Activated naive CD4-positive, alpha-beta T cell treated with anti-CD3 and anti-CD28 coated beads for 36 hours (primary cell): Measurements from ENCODE around the gene FIGN. TPM values are rescaled to one million over a fixed set of nuclear protein-coding genes. Genes with fewer than 3 reads are reported as not detected.

Source experiments
- CTCF ChIA-PET: fragments of 350-600 bp; sonication (Branson Sonifier 250); formaldehyde crosslinking; loops from one replicate; lab custom pipeline; 2021; ENCODE audit warnings: antibody characterized with exemption; lab: Charles Lee
- DNase-seq: peaks from one replicate; pipeline ENCODE4 v3.0.0-alpha.2; 2020
- H3K27ac Mint-ChIP-seq: one replicate; pipeline ENCODE4 v1.8.0; 2021; ENCODE audit warnings: mild to moderate bottlenecking, mixed read lengths
- H3K27me3 Mint-ChIP-seq: one replicate; pipeline ENCODE4 v1.8.0; 2021; ENCODE audit warnings: low read depth, mixed read lengths
- H3K36me3 Mint-ChIP-seq: one replicate; pipeline ENCODE4 v1.8.0; 2021; ENCODE audit warnings: low read depth, mixed read lengths
- H3K4me1 Mint-ChIP-seq: one replicate; pipeline ENCODE4 v1.8.0; 2021; ENCODE audit warnings: low read depth, mixed read lengths
- H3K4me3 Mint-ChIP-seq: one replicate; pipeline ENCODE4 v1.8.0; 2021; ENCODE audit warnings: mild to moderate bottlenecking, moderate library complexity, mixed read lengths
- H3K9me3 Mint-ChIP-seq: one replicate; pipeline ENCODE4 v1.8.0; 2021; ENCODE audit warnings: mixed read lengths
- intact Hi-C: fragments of 100-400 bp; cut with micrococcal nuclease; formaldehyde crosslinking; loops from one replicate; pipeline ENCODE4 v1.15.1; 2023
- total RNA-seq, 2 experiments: library from RNA; stranded (reverse); gene quantifications; one replicate each; pipeline ENCODE4 v1.2.3, GENCODE V29; 2021

FIGN gene
- total RNA-seq, result not detected

DNA sequence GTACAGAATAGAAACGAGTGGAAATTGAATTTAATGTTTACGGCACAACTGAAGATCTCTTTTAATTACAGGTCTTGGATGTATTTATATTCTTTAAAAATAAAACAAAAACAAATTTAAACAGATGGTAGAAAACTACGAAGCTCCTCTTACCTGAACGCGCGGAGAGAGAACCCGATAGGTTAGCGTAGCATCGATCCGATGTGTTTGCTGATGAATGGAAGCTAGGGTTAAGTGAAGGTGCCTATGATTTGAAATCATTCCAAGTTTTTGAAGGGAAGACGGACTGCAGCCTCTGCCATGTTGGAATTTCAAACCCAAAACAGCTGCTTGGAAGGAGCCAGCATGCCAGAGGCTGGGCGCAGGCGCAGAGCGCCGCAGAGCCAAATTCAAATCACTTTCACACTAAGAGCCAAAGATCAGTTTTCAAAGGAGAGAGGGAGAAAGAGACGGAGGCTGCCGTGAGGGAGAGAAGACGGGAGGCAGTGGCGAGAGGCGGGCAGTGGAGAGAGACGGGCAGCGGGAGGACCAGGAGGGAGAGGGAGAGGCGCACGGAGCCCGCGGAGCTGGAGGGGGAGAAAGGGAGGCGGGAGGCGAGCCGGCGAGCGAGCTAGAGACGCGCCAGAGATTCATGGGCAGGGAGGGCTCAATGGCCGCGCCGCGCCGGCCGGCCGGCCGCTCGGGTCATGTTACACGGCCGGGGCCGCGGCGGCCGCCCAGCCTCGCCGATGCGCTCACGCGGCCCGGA lies at the start of gene FIGN:
Gene FIGN, minus strand, starts transcription at position 324 of the 748 bp plus-strand sequence. CDS start 1,081 bp downstream, outside the sequence.
- Mint-ChIP-seq H3K4me3 (peak within 1 kb of the TSS; percentile 27), H3K9me3 (no peaks in the 10 kb centered on the region), H3K27ac (no peak within 1 kb of the TSS), H3K36me3 (peaks cover 2% of the 10 kb centered on the region), H3K27me3 (peaks cover 22% of the 10 kb centered on the region), H3K4me1 (peaks cover 4% of the 10 kb centered on the region)
- intact Hi-C loops, result no loop called here
- no peak for DNase-seq
- CTCF ChIA-PET, result no interaction called here

GRCh38 chr2:163785162-163785561 lies 49.4 kb upstream of the FIGN start:
- no peak overlapping the region for H3K4me3 Mint-ChIP-seq
- intact Hi-C loops, result no loop called here
- H3K9me3 Mint-ChIP-seq, result no peaks in the 10 kb centered on the region
- H3K4me1 Mint-ChIP-seq, result no peaks in the 10 kb centered on the region
- no peaks in the 10 kb centered on the region for H3K27me3 Mint-ChIP-seq
- CTCF ChIA-PET, result no interaction called here
- no peak for DNase-seq
- H3K27ac Mint-ChIP-seq, result no peak overlapping the region
- H3K36me3 Mint-ChIP-seq, result no peaks in the 10 kb centered on the region

DNA sequence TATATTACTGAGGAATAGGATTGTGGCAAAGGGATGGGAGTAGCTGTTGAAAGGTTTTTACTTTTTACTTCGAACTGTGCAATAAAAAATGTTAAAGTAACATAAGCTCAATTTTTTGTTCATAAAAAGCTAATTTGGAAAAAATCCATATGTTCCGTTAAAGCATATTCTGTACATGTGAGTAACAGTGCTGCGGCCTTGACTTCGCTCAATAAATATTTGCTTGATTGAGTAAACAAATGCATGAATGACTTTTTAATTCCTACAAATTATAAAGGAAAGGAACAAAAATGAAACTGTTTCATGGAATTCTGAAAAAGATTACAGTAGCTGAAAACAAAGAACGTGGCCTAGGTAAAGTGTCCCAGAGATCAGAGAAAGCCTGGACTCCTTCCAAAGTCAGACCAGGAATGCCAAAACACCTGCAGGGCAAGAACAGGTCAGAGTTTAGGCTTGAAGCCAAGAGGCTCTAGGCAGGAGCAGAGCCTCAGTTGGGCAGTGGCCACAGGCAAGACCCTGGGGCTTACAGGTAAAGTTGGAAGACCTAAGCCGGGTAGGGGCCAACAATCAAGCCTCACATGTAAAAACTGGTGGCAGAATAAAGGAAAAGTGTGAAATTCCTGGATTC lies 44.3 kb upstream of the FIGN start:
- H3K27me3 Mint-ChIP-seq, result no peaks in the 10 kb centered on the region
- intact Hi-C loops, result no loop called here
- H3K4me3 Mint-ChIP-seq, result no peak overlapping the region
- CTCF ChIA-PET, result no interaction called here
- H3K9me3 Mint-ChIP-seq, result peaks cover 2% of the 10 kb centered on the region
- no peak for DNase-seq
- H3K4me1 Mint-ChIP-seq, result no peaks in the 10 kb centered on the region
- H3K27ac Mint-ChIP-seq, result no peak overlapping the region
- no peaks in the 10 kb centered on the region for H3K36me3 Mint-ChIP-seq

DNA sequence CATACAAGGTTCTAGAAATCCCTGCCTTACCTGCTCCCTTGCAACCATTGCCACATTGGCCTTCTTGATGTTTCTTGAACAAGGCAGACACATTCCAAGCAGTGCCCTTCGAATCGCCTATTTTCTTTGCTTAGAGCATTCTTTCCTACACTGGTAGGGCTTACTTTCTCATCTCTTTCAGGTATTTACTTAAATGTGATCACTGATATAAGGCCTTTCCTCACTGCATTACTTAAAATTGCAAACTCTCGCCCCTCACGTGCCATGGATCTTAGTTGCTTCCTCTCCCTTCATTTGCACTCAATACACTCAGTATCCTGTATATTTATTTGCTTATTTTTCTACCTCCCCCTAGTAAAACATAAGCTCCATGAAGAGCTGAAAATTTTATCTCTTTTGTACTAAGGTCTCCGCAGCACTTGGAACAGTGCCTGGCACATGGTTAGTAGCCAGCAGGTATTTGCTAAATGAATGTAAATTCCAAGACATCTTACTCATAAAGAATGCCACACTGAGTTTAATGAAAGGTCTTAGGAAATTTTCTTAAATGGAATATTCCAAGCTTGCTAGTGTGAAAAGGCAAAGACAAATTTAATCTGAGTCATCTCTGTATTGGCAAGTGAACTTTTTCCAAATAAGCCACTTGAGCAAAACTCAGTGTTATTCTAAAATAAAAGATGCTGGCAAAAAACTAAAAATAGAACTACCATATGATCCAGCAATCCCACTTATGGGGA lies 42.4 kb upstream of the FIGN start:
- CTCF ChIA-PET, result no interaction called here
- intact Hi-C loops, result no loop called here
- Mint-ChIP-seq H3K36me3 (no peaks in the 10 kb centered on the region), H3K4me3 (no peak overlapping the region), H3K9me3 (peaks cover 2% of the 10 kb centered on the region), H3K4me1 (no peaks in the 10 kb centered on the region), H3K27ac (no peak overlapping the region), H3K27me3 (no peaks in the 10 kb centered on the region)
- no peak for DNase-seq

GRCh38 chr2:163775304-163775703 lies 39.5 kb upstream of the FIGN start:
- intact Hi-C loops, result no loop called here
- no peaks in the 10 kb centered on the region for H3K27me3 Mint-ChIP-seq
- peaks cover 2% of the 10 kb centered on the region for H3K9me3 Mint-ChIP-seq
- no peak overlapping the region for H3K27ac Mint-ChIP-seq
- no peak overlapping the region for H3K4me3 Mint-ChIP-seq
- H3K4me1 Mint-ChIP-seq, result no peaks in the 10 kb centered on the region
- no peak for DNase-seq
- no peaks in the 10 kb centered on the region for H3K36me3 Mint-ChIP-seq
- CTCF ChIA-PET, result no interaction called here

GRCh38 chr2:163774862-163775261 lies 39.1 kb upstream of the FIGN start:
- DNase-seq, result no peak
- H3K27me3 Mint-ChIP-seq, result no peaks in the 10 kb centered on the region
- no peak overlapping the region for H3K27ac Mint-ChIP-seq
- H3K9me3 Mint-ChIP-seq, result peaks cover 2% of the 10 kb centered on the region
- CTCF ChIA-PET, result no interaction called here
- no peaks in the 10 kb centered on the region for H3K36me3 Mint-ChIP-seq
- H3K4me3 Mint-ChIP-seq, result no peak overlapping the region
- H3K4me1 Mint-ChIP-seq, result no peaks in the 10 kb centered on the region
- intact Hi-C loops, result no loop called here

DNA sequence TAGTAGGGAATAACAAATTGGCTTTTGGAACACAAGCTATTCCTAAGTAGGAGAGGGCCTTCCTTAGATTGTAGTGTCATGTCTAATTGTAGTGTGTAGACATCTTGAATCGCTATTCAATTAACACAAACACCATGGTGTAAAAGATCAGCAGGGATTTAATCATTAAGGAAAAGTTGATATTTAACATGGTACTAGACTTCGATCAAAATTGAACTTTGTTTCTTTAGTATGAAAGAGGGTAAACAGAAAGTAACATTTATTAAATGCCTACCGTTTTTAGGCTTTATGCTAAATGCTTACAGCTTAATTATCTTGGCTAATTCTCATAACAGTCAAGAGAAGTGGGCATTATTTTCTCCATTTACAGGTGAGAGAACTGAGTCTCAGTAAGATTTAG lies 37.5 kb upstream of the FIGN start:
- no peaks in the 10 kb centered on the region for H3K4me1 Mint-ChIP-seq
- H3K4me3 Mint-ChIP-seq, result no peak overlapping the region
- no peak for DNase-seq
- intact Hi-C loops, result no loop called here
- CTCF ChIA-PET, result no interaction called here
- no peaks in the 10 kb centered on the region for H3K9me3 Mint-ChIP-seq
- no peaks in the 10 kb centered on the region for H3K27me3 Mint-ChIP-seq
- H3K27ac Mint-ChIP-seq, result no peak overlapping the region
- H3K36me3 Mint-ChIP-seq, result no peaks in the 10 kb centered on the region

DNA sequence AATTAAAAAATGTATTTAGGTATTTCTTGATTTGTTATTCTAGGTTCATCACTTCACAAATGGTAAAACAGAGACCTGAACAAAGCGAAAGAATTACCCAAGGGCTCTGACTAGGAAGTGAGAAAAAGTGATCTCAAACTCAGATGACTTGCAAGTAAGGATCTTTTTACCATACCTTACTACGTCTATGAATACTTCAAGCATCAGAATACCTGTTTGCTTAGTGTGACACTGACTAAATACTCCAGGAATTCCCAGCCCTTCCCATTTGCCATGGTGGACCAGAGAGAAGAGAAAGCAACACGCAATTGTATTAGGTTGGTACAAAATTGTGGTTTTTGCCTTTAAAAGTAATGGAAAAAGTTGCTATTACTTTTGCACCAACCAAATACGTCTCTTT lies 35.8 kb upstream of the FIGN start:
- H3K27ac Mint-ChIP-seq, result no peak overlapping the region
- no peaks in the 10 kb centered on the region for H3K27me3 Mint-ChIP-seq
- no peak for DNase-seq
- H3K4me3 Mint-ChIP-seq, result no peak overlapping the region
- CTCF ChIA-PET, result no interaction called here
- intact Hi-C loops, result no loop called here
- H3K4me1 Mint-ChIP-seq, result no peaks in the 10 kb centered on the region
- H3K9me3 Mint-ChIP-seq, result no peaks in the 10 kb centered on the region
- no peaks in the 10 kb centered on the region for H3K36me3 Mint-ChIP-seq

DNA sequence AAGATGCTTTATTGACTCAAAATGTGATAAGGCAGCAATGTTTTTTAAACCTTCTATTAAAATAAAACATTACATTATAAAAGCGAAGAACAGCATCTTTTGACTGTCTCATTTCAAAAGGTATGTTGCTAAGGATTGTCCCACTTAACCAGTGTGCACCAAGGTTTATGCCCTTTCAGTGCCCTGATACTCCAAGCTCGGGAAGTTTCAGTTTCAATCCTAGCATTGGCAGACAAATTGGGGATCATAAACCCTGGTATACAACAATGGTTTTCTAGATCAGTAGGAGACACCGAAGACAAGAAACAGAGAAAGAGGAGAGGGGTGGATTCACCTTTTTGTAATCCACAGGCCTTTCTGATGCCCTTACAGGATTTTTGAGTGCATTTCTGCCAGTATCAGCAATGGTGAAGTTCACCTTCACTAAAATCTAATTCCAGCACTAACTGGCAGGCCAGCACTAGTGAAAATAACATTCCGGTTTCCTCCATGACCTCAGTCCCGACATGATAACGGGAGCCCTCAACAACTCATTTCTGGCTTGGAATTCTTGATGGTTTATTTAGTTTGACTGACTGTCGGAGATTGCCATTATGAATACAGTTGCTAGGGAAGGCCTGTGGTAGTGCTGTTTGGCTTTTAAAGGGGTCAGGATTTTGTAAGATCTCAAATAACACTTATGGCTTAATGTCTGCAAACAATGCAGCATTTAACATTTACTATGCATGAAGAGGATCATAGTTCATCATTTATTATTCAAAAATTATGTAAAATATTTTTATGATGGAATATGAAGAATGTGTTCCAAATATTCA lies 33.3 kb upstream of the FIGN start:
- peaks cover 2% of the 10 kb centered on the region for H3K9me3 Mint-ChIP-seq
- H3K27ac Mint-ChIP-seq, result no peak overlapping the region
- CTCF ChIA-PET, result no interaction called here
- no peaks in the 10 kb centered on the region for H3K36me3 Mint-ChIP-seq
- no peak overlapping the region for H3K4me3 Mint-ChIP-seq
- DNase-seq, result no peak
- H3K4me1 Mint-ChIP-seq, result no peaks in the 10 kb centered on the region
- no peaks in the 10 kb centered on the region for H3K27me3 Mint-ChIP-seq
- intact Hi-C loops, result no loop called here

- Mint-ChIP-seq H3K27ac (no peak overlapping the region), H3K4me1 (no peaks in the 10 kb centered on the region), H3K4me3 (no peak overlapping the region), H3K27me3 (no peaks in the 10 kb centered on the region), H3K36me3 (no peaks in the 10 kb centered on the region), H3K9me3 (peaks cover 2% of the 10 kb centered on the region)
- no peak for DNase-seq
- CTCF ChIA-PET, result no interaction called here
- intact Hi-C loops, result no loop called here
These were observed 31.3 kb upstream of the FIGN start for GRCh38 chr2:163767097-163767496.

- no peak overlapping the region for H3K27ac Mint-ChIP-seq
- H3K9me3 Mint-ChIP-seq, result peaks cover 2% of the 10 kb centered on the region
- H3K4me3 Mint-ChIP-seq, result no peak overlapping the region
- no peaks in the 10 kb centered on the region for H3K27me3 Mint-ChIP-seq
- no peaks in the 10 kb centered on the region for H3K36me3 Mint-ChIP-seq
- CTCF ChIA-PET, result no interaction called here
- no peak for DNase-seq
- intact Hi-C loops, result no loop called here
- H3K4me1 Mint-ChIP-seq, result no peaks in the 10 kb centered on the region
These were observed 28.8 kb upstream of the FIGN start for GRCh38 chr2:163764566-163764965.

DNA sequence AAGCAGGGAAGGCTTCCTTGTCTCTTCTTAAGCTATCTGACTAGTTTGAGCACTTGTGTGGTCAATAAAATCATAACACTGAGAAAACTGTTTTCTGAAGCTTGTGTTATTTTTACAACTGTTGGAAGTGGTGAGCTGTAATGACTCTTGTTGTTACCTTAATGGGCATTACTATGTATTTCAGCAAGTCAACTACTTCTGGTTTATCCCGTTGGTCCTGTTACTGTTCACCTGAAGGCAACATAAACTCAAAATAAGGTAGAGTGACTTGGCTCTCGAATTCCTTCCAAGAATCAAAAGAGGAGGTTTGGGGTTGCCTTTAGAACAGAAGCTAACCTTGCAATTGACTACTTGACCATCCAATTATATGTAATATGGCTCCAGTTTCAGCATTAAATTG lies 23.2 kb upstream of the FIGN start:
- H3K27ac Mint-ChIP-seq, result no peak overlapping the region
- H3K27me3 Mint-ChIP-seq, result peaks cover 2% of the 10 kb centered on the region
- intact Hi-C loops, result no loop called here
- CTCF ChIA-PET, result interaction anchor here (0.6 kb wide), 1 partner anchor 69 kb away, joined by 3 read pairs; no protein-coding TSS in a partner anchor
- no peak for DNase-seq
- no peak overlapping the region for H3K4me3 Mint-ChIP-seq
- H3K9me3 Mint-ChIP-seq, result peaks cover 6% of the 10 kb centered on the region
- no peaks in the 10 kb centered on the region for H3K36me3 Mint-ChIP-seq
- no peaks in the 10 kb centered on the region for H3K4me1 Mint-ChIP-seq
